Measurements from ENCODE around the gene ELP4.

- TF ChIP-seq RCOR1 (IDR thresholded peaks at IDR 0.05; ENCODE audit: low read depth, low read length) (no peak), FOSL2 (IDR thresholded peaks at IDR 0.05) (no peak), FOSL2 (CRISPR knock-in tag; IDR thresholded peaks at IDR 0.05) (no peak), EP300 (IDR thresholded peaks at IDR 0.05) (no peak), PBX3 (IDR thresholded peaks at IDR 0.05) (no peak), CBX8 (IDR thresholded peaks at IDR 0.05) (no peak), ZFP36 (IDR thresholded peaks at IDR 0.05; ENCODE audit: borderline replicate concordance, partially characterized antibody) (no peak), CTCF (IDR thresholded peaks at IDR 0.05) (no peak), ATOH8 (CRISPR knock-in tag; IDR thresholded peaks at IDR 0.05; ENCODE audit: low read depth) (no peak), POLR2A (IDR thresholded peaks at IDR 0.05; ENCODE audit: low read length) (no peak)
These were observed 314.8 kb downstream of the ELP4 start for GRCh38 chr11:31824332-31824878.

Data from A549 (cell line).